H1 (cell line): ENCODE data around the gene NDUFV1. TPM values are rescaled to one million over a fixed set of nuclear protein-coding genes. Genes with fewer than 3 reads are reported as not detected.

Experiments used
- CTCF ChIA-PET: fragments of 300-600 bp; sonication (Branson Sonifier 250); formaldehyde crosslinking; loops from one replicate; lab custom pipeline; 2021; ENCODE audit not compliant: partially characterized antibody; lab: Charles Lee
- POLR2A ChIA-PET: fragments of 300-600 bp; sonication (Branson Sonifier 250); formaldehyde crosslinking; loops from one replicate; lab custom pipeline; 2021; ENCODE audit warnings: inconsistent platforms; ENCODE audit not compliant: partially characterized antibody; lab: Charles Lee
- DNase-seq, 2 experiments: peaks; one replicate each; pipeline versions ENCODE4 v3.0.0 to v3.0.0-alpha.2; 2010 to 2022; ENCODE audit warnings: low spot score in 2 of 2, low read depth in 1 of 2, mixed read lengths in 1 of 2
- FAIRE-seq: peaks from 2 replicates; lab custom pipeline; 2011; peaks lifted over from hg19 to GRCh38; lab: Jason Lieb, UNC
- H2AFZ ChIP-seq: 2 replicates; pipeline ENCODE4 v1.8.1; 2012; ENCODE audit warnings: low read length, inconsistent platforms
- H2AK5ac ChIP-seq: 2 replicates; pipeline ENCODE4 v1.6.1; 2013; ENCODE audit warnings: low read depth, low read length
- H2BK120ac ChIP-seq: replicated peaks from 2 replicates; pipeline ENCODE3; 2013; ENCODE audit warnings: low read depth, low read length, inconsistent platforms
- H2BK12ac ChIP-seq: 2 replicates; pipeline ENCODE4 v1.6.1; 2013; ENCODE audit warnings: low read depth, low read length
- H2BK15ac ChIP-seq: 2 replicates; pipeline ENCODE4 v1.6.1; 2013; ENCODE audit warnings: low read length
- H2BK20ac ChIP-seq: 2 replicates; pipeline ENCODE4 v1.6.1; 2013; ENCODE audit warnings: low read length
- H2BK5ac ChIP-seq: 2 replicates; pipeline ENCODE4 v1.6.1; 2013; ENCODE audit warnings: low read depth, low read length
- H3K14ac ChIP-seq: 2 replicates; pipeline ENCODE4 v1.6.1; 2013; ENCODE audit warnings: inconsistent platforms; ENCODE audit not compliant: insufficient read length
- H3K18ac ChIP-seq: 2 replicates; pipeline ENCODE4 v1.6.1; 2013; ENCODE audit warnings: low read length; ENCODE audit errors: extremely low read depth
- H3K23ac ChIP-seq: 2 replicates; pipeline ENCODE4 v1.6.1; 2013; ENCODE audit warnings: inconsistent platforms; ENCODE audit not compliant: insufficient read length
- H3K23me2 ChIP-seq: 2 replicates; pipeline ENCODE4 v1.6.1; 2013; ENCODE audit warnings: low read depth, low read length
- H3K27ac ChIP-seq: 2 replicates; pipeline ENCODE4 v1.6.1; 2011; ENCODE audit warnings: low read depth, low read length, inconsistent platforms
- H3K27me3 ChIP-seq, 4 experiments: replicated peaks in 1 of 4; 1 replicate in 1 of 4; 2 replicates in 3 of 4; pipeline versions ENCODE4 v1.6.1 to v1.8.1; 2011 to 2013; ENCODE audit warnings: low read length in 3 of 4, mild to moderate bottlenecking in 3 of 4, inconsistent platforms in 2 of 4, mixed read lengths in 2 of 4, moderate library complexity in 1 of 4; ENCODE audit not compliant: control insufficient read depth in 3 of 4, insufficient read depth in 3 of 4; ENCODE audit errors: extremely low read depth in 1 of 4
- H3K36me3 ChIP-seq, 4 experiments: 2 replicates each; pipeline versions ENCODE4 v1.6.1 to v1.8.1; 2011 to 2013; ENCODE audit warnings: mild to moderate bottlenecking in 4 of 4, low read length in 3 of 4, moderate library complexity in 2 of 4, control low read depth in 1 of 4, inconsistent platforms in 1 of 4; ENCODE audit not compliant: insufficient read depth in 4 of 4, control insufficient read depth in 2 of 4
- H3K4ac ChIP-seq: replicated peaks from 2 replicates; pipeline ENCODE3; 2013; ENCODE audit warnings: low read length, low read depth, mixed read lengths, inconsistent platforms; ENCODE audit not compliant: insufficient read length
- H3K4me1 ChIP-seq, 4 experiments: replicated peaks in 1 of 4; 1 replicate in 1 of 4; 2 replicates in 3 of 4; pipeline versions ENCODE4 v1.6.1 to v1.8.1; 2011 to 2013; ENCODE audit warnings: low read length in 3 of 4, inconsistent platforms in 2 of 4, mixed read lengths in 1 of 4; ENCODE audit not compliant: insufficient read depth in 4 of 4, control insufficient read depth in 3 of 4
- H3K4me2 ChIP-seq, 2 experiments: 2 replicates each; pipeline versions ENCODE4 v1.6.1 to v1.8.1; 2011 to 2013; ENCODE audit warnings: low read depth in 2 of 2, low read length in 2 of 2, control low read depth in 1 of 2, inconsistent platforms in 1 of 2, mild to moderate bottlenecking in 1 of 2; ENCODE audit not compliant: insufficient read depth in 1 of 2
- H3K4me3 ChIP-seq, 4 experiments: fragments of 200-600, 300-600 bp in 1 of 4; sonication (generic), shearing (Covaris generic), sonication (Bioruptor Twin) in 1 of 4; 2 replicates each; pipeline versions ENCODE4 v1.5.1 to v1.8.1; 2011 to 2016; ENCODE audit warnings: low read length in 4 of 4, low read depth in 3 of 4, control low read depth in 2 of 4, inconsistent platforms in 2 of 4, mild to moderate bottlenecking in 2 of 4, mixed read lengths in 1 of 4, moderate library complexity in 1 of 4; ENCODE audit not compliant: insufficient read depth in 2 of 4; ENCODE audit errors: extremely low read depth in 1 of 4
- H3K56ac ChIP-seq: replicated peaks from 2 replicates; pipeline ENCODE3; 2013; ENCODE audit warnings: low read depth, mild to moderate bottlenecking, mixed read lengths, low read length, inconsistent platforms; ENCODE audit not compliant: insufficient read length
- H3K79me1 ChIP-seq: 2 replicates; pipeline ENCODE4 v1.6.1; 2013; ENCODE audit warnings: low read depth, low read length, control low read depth
- H3K79me2 ChIP-seq, 2 experiments: 2 replicates each; pipeline versions ENCODE4 v1.6.1 to v1.8.1; 2012 to 2013; ENCODE audit warnings: low read length in 2 of 2, mild to moderate bottlenecking in 2 of 2, inconsistent platforms in 1 of 2; ENCODE audit not compliant: insufficient read depth in 2 of 2, control insufficient read depth in 1 of 2
- H3K9ac ChIP-seq, 4 experiments: replicated peaks in 1 of 4; 1 replicate in 1 of 4; 2 replicates in 3 of 4; pipeline versions ENCODE4 v1.6.1 to v1.8.1; 2011 to 2013; ENCODE audit warnings: low read depth in 3 of 4, low read length in 3 of 4, control low read depth in 2 of 4, mild to moderate bottlenecking in 2 of 4, moderate library complexity in 2 of 4, inconsistent platforms in 1 of 4; ENCODE audit errors: extremely low read depth in 1 of 4
- H3K9me3 ChIP-seq, 2 experiments: 2 replicates each; pipeline versions ENCODE4 v1.6.1 to v1.8.1; 2012 to 2013; ENCODE audit warnings: mild to moderate bottlenecking in 2 of 2, moderate library complexity in 2 of 2, control low read depth in 1 of 2, inconsistent platforms in 1 of 2, low read depth in 1 of 2, low read length in 1 of 2, mixed read lengths in 1 of 2; ENCODE audit not compliant: insufficient read depth in 2 of 2
- H4K20me1 ChIP-seq, 2 experiments: replicated peaks in 1 of 2; 2 replicates each; pipeline versions ENCODE3 to v1.8.1; 2011 to 2013; ENCODE audit warnings: inconsistent platforms in 2 of 2, low read length in 2 of 2, mild to moderate bottlenecking in 1 of 2; ENCODE audit not compliant: insufficient read depth in 2 of 2, control insufficient read depth in 1 of 2
- H4K5ac ChIP-seq: 2 replicates; pipeline ENCODE4 v1.6.1; 2013; ENCODE audit warnings: low read length, low read depth, mixed read lengths, inconsistent platforms; ENCODE audit not compliant: insufficient read length
- H4K8ac ChIP-seq: 2 replicates; pipeline ENCODE4 v1.8.0; 2013; ENCODE audit warnings: mild to moderate bottlenecking, moderate library complexity, low read length, inconsistent platforms; ENCODE audit not compliant: insufficient read depth; ENCODE audit errors: extremely low read depth
- H4K91ac ChIP-seq: replicated peaks from 2 replicates; pipeline ENCODE3; 2013; ENCODE audit warnings: low read length, mixed read lengths, inconsistent platforms; ENCODE audit not compliant: insufficient read length
- BCL11A ChIP-seq, 2 experiments: IDR thresholded peaks; one replicate each; pipeline ENCODE4 v1.6.1; 2011; ENCODE audit warnings: low read depth in 2 of 2, low read length in 2 of 2, mild to moderate bottlenecking in 2 of 2
- CBX5 ChIP-seq: fragments of 300-800, 300-1000 bp; sonication (generic); IDR thresholded peaks from 2 replicates; pipeline ENCODE4 v1.7.1; 2016; ENCODE audit warnings: antibody characterized with exemption, low read length, low read depth
- CBX8 ChIP-seq: fragments of 300-800, 300-1000 bp; sonication (generic); IDR thresholded peaks from 2 replicates; pipeline ENCODE4 v1.7.1; 2016; ENCODE audit warnings: low read depth, low read length, borderline replicate concordance
- CREB1 ChIP-seq: IDR thresholded peaks from 2 replicates; pipeline ENCODE4 v1.6.1; 2012; ENCODE audit warnings: inconsistent platforms
- EGR1 ChIP-seq: IDR thresholded peaks from 2 replicates; pipeline ENCODE4 v1.6.1; 2011; ENCODE audit warnings: low read depth, low read length, borderline replicate concordance
- EP300 ChIP-seq, 2 experiments: IDR thresholded peaks; 1 replicate in 1 of 2; 2 replicates in 1 of 2; pipeline ENCODE4 v1.6.1; 2011 to 2012; ENCODE audit warnings: low read depth in 2 of 2, low read length in 2 of 2, mild to moderate bottlenecking in 2 of 2, borderline replicate concordance in 1 of 2, inconsistent platforms in 1 of 2, moderate library complexity in 1 of 2
- GABPA ChIP-seq: IDR thresholded peaks from 2 replicates; pipeline ENCODE4 v1.6.1; 2011; ENCODE audit warnings: mild to moderate bottlenecking, low read length, moderate library complexity, borderline replicate concordance; ENCODE audit not compliant: insufficient read depth
- JUN ChIP-seq: IDR thresholded peaks from 2 replicates; pipeline ENCODE4 v1.6.1; 2011; ENCODE audit warnings: low read depth, mild to moderate bottlenecking, improper control_type of control experiment, low read length
- JUND ChIP-seq: IDR thresholded peaks from 2 replicates; pipeline ENCODE4 v1.6.1; 2011; ENCODE audit warnings: mild to moderate bottlenecking, improper control_type of control experiment, low read length
- PHF8 ChIP-seq: fragments of 200-600 bp; sonication (generic); conservative IDR thresholded peaks from 2 replicates; pipeline ENCODE4 v1.7.1; 2012; ENCODE audit warnings: low read depth, mild to moderate bottlenecking, inconsistent platforms, low read length, moderate library complexity
- POU5F1 ChIP-seq: IDR thresholded peaks from 2 replicates; pipeline ENCODE4 v1.6.1; 2011; ENCODE audit warnings: low read depth, mild to moderate bottlenecking, low read length, moderate library complexity
- RXRA ChIP-seq: IDR thresholded peaks from 2 replicates; pipeline ENCODE4 v1.6.1; 2011; ENCODE audit warnings: low read depth, mild to moderate bottlenecking, low read length, moderate library complexity; ENCODE audit not compliant: insufficient read depth
- SUZ12 ChIP-seq: fragments of 200-600 bp; sonication (generic); IDR thresholded peaks from 2 replicates; pipeline ENCODE4 v1.6.1; 2012; ENCODE audit warnings: mild to moderate bottlenecking, inconsistent platforms, low read length, moderate library complexity, mixed read lengths
- TAF7 ChIP-seq: optimal IDR thresholded peaks from 2 replicates; pipeline ENCODE3; 2011; ENCODE audit warnings: low read depth, mild to moderate bottlenecking, inconsistent platforms, low read length, moderate library complexity, borderline replicate concordance
- TBP ChIP-seq: IDR thresholded peaks from 2 replicates; pipeline ENCODE4 v1.6.1; 2011; ENCODE audit warnings: low read depth, low read length, improper control_type of control experiment
- WGBS, 2 experiments: shearing (Covaris generic) in 1 of 2; methylation state at CpG; one replicate each; pipeline versions ENCODE4 v1.1.6 to v1.1.7; 2013 to 2015; ENCODE audit warnings: low lambda C conversion rate in 2 of 2, mixed read lengths in 2 of 2, inconsistent platforms in 1 of 2, low coverage in 1 of 2, missing lambda C conversion rate in 1 of 2; ENCODE audit not compliant: insufficient replicate concordance in 2 of 2, insufficient coverage in 1 of 2, insufficient read length in 1 of 2; ENCODE audit errors: extremely low coverage in 1 of 2, missing lambda C conversion rate in 1 of 2; 5-methylcytosine and 5-hydroxymethylcytosine counted together
- polyA plus RNA-seq, 7 experiments: library from polyadenylated mRNA; depleted of rRNA in 3 of 7; stranded (reverse) in 5 of 7; unstranded in 2 of 7; fragments of >200 nt in 5 of 7; fragments of 200-250 nt in 2 of 7; gene quantifications; 1 replicate in 5 of 7; 2 replicates in 1 of 7; 4 replicates in 1 of 7; pipeline versions ENCODE4 v1.2.1 to v1.2.3, GENCODE V29; 2011 to 2013; ENCODE audit warnings: missing spikeins in 2 of 7, mixed read lengths in 2 of 7
- total RNA-seq: library from RNA; stranded (reverse); fragmentation: NEBNext Ultra II Directional; extraction: Animal tissue kit (Norgen Biotek cat#: 25700); gene quantifications from 2 replicates; pipeline ENCODE4 v1.2.1, GENCODE V29; 2021

NDUFV1 gene
- total and polyA plus RNA-seq, 2 of the 8 experiments (the other 6 are each of a cell fraction or from before 2014, with no cell fraction given) = 125 to 131 TPM

DNA sequence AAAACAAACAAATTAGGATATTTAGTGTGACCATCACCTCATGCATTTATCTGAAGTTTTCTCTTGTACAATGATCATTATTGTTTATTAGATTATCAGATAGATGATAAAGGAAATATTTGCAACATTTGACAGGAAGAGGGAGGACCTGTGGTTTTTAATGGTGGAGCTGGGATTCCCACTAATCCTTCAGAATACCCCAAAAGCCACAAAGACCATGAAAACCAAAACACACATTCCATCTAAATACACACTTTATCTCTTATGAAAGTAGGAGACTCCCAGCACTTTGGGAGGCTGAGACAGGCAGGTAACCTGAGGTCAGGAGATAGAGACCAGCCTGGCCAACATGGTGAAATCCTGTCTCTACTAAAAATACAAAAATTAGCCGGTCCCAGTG lies 7.6 kb upstream of the NDUFV1 start:
- H2BK5ac ChIP-seq = no peak overlapping the region
- H3K18ac ChIP-seq = no peak overlapping the region
- H2BK12ac ChIP-seq = no peak overlapping the region
- no peak overlapping the region for H4K91ac ChIP-seq
- FAIRE-seq (no peak), DNase-seq (no peak)
- no peak overlapping the region for H3K4ac ChIP-seq
- H3K23me2 ChIP-seq = no peaks in the 10 kb centered on the region
- no peak overlapping the region for H2AFZ ChIP-seq
- H4K20me1 ChIP-seq = no peaks in the 10 kb centered on the region
- no peak overlapping the region for H2AK5ac ChIP-seq
- no peak overlapping the region for H3K14ac ChIP-seq
- POLR2A ChIA-PET = interaction anchor here (1.4 to 5.1 kb wide), 4 partner anchors 9 to 18 kb away, joined by 3 to 64 read pairs (median 6); partner anchors contain the start of gene GSTP1
- no peaks in the 10 kb centered on the region; a peak in 1 of 7 replicates for H3K27me3 ChIP-seq
- no peak overlapping the region for H3K56ac ChIP-seq
- no peak overlapping the region for H2BK120ac ChIP-seq
- H3K36me3 ChIP-seq = no peaks in the 10 kb centered on the region
- H3K79me1 ChIP-seq = no peaks in the 10 kb centered on the region
- TF ChIP-seq CBX8 = no peak
- no peak for TF ChIP-seq BCL11A (IDR thresholded peaks at IDR 0.05; ENCODE audit: low read depth in 2 of 2, low read length in 2 of 2)
- TF ChIP-seq JUN = no peak
- no peak for TF ChIP-seq CREB1
- no peak for TF ChIP-seq EGR1
- no peak for TF ChIP-seq PHF8
- no peak for TF ChIP-seq TBP
- no peak for TF ChIP-seq EP300 (IDR thresholded peaks at IDR 0.05; ENCODE audit: borderline replicate concordance in 1 of 2, low read depth in 2 of 2, low read length in 2 of 2)
- no peak for TF ChIP-seq SUZ12
- no peak for TF ChIP-seq RXRA
- TF ChIP-seq CBX5 = no peak
- TF ChIP-seq POU5F1 = no peak
- no peak for TF ChIP-seq JUND
- TF ChIP-seq GABPA = no peak
- no peak for TF ChIP-seq TAF7
- H4K5ac ChIP-seq = no peak overlapping the region
- CTCF ChIA-PET = interaction anchor here (1.2 to 2.1 kb wide), 3 partner anchors 9 to 22 kb away, joined by 3 to 6 read pairs (median 4); no protein-coding TSS in a partner anchor
- H3K23ac ChIP-seq = no peak overlapping the region
- peaks cover 5 to 10% of the 10 kb centered on the region in 2 experiments; a peak in 3 of 4 replicates for H3K9me3 ChIP-seq
- H3K9ac ChIP-seq = no peak overlapping the region
- peaks cover 0 to 3% (median under 1%) of the 10 kb centered on the region in 4 experiments; a peak in 2 of 7 replicates for H3K4me1 ChIP-seq
- H3K4me3 ChIP-seq = no peak overlapping the region
- H3K27ac ChIP-seq = no peak overlapping the region
- no peak overlapping the region for H2BK20ac ChIP-seq
- H4K8ac ChIP-seq = no peak overlapping the region
- 90% methylated on average over 1 of the region's 1 CpG; no CpG with 5 or more reads in 1 of the 2 experiments for WGBS, 2 experiments
- no peaks in the 10 kb centered on the region for H3K79me2 ChIP-seq
- H2BK15ac ChIP-seq = no peak overlapping the region
- H3K4me2 ChIP-seq = no peak overlapping the region
